H9 (cell line): ENCODE measurements around the gene ZBTB43. TPM values are rescaled to one million over a fixed set of nuclear protein-coding genes. Genes with fewer than 3 reads are reported as not detected.

Experiments
- DNase-seq: peaks from one replicate; pipeline ENCODE4 v3.0.0-alpha.2; 2017
- H2AFZ ChIP-seq: one replicate; pipeline ENCODE4 v1.6.1; 2013; ENCODE audit warnings: mild to moderate bottlenecking, low read length, control low read depth, moderate library complexity
- H2AK5ac ChIP-seq: 2 replicates; pipeline ENCODE4 v1.6.1; 2013; ENCODE audit warnings: low read length, control low read depth, mixed read lengths; ENCODE audit not compliant: insufficient read length
- H2BK120ac ChIP-seq: one replicate; pipeline ENCODE4 v1.6.1; 2013; ENCODE audit warnings: low read depth, mild to moderate bottlenecking, low read length, control low read depth, inconsistent platforms; ENCODE audit not compliant: poor library complexity, severe bottlenecking
- H2BK12ac ChIP-seq: 2 replicates; pipeline ENCODE4 v1.6.1; 2013; ENCODE audit warnings: low read length, control low read depth, mixed read lengths, low read depth; ENCODE audit not compliant: insufficient read length
- H2BK15ac ChIP-seq: 2 replicates; pipeline ENCODE4 v1.6.1; 2013; ENCODE audit warnings: low read depth, low read length, control low read depth
- H2BK20ac ChIP-seq: one replicate; pipeline ENCODE4 v1.6.1; 2013; ENCODE audit warnings: low read depth, mild to moderate bottlenecking, low read length, control low read depth, inconsistent platforms; ENCODE audit not compliant: poor library complexity, severe bottlenecking
- H2BK5ac ChIP-seq: 2 replicates; pipeline ENCODE4 v1.6.1; 2013; ENCODE audit warnings: low read length, control low read depth, mixed read lengths; ENCODE audit not compliant: insufficient read length
- H3K14ac ChIP-seq: 2 replicates; pipeline ENCODE4 v1.6.1; 2013; ENCODE audit warnings: low read length, control low read depth; ENCODE audit not compliant: insufficient read depth
- H3K18ac ChIP-seq: 2 replicates; pipeline ENCODE4 v1.6.1; 2013; ENCODE audit warnings: low read depth, mild to moderate bottlenecking, mixed read lengths, low read length, control low read depth; ENCODE audit not compliant: insufficient read length
- H3K23ac ChIP-seq: 2 replicates; pipeline ENCODE4 v1.6.1; 2013; ENCODE audit warnings: low read length, control low read depth, mixed read lengths, low read depth; ENCODE audit not compliant: insufficient read length
- H3K23me2 ChIP-seq: 2 replicates; pipeline ENCODE4 v1.6.1; 2013; ENCODE audit warnings: low read depth, mild to moderate bottlenecking, mixed read lengths, low read length, control low read depth; ENCODE audit not compliant: insufficient read length, poor library complexity, severe bottlenecking
- H3K27ac ChIP-seq: 2 replicates; pipeline ENCODE4 v1.5.1; 2013; ENCODE audit warnings: low read length, control low read depth, mixed read lengths, low read depth; ENCODE audit not compliant: insufficient read length
- H3K27me3 ChIP-seq: 2 replicates; pipeline ENCODE4 v1.6.1; 2013; ENCODE audit warnings: low read length, control low read depth, inconsistent platforms; ENCODE audit not compliant: insufficient read depth
- H3K4ac ChIP-seq: 2 replicates; pipeline ENCODE4 v1.6.1; 2013; ENCODE audit warnings: low read depth, mild to moderate bottlenecking, control low read depth, inconsistent platforms, low read length, moderate library complexity
- H3K4me1 ChIP-seq: 2 replicates; pipeline ENCODE4 v1.6.1; 2013; ENCODE audit warnings: low read length, control low read depth, inconsistent platforms; ENCODE audit not compliant: insufficient read depth
- H3K4me2 ChIP-seq: 2 replicates; pipeline ENCODE4 v1.6.1; 2013; ENCODE audit warnings: low read length, control low read depth, mixed read lengths; ENCODE audit not compliant: insufficient read length, insufficient read depth
- H3K56ac ChIP-seq: 2 replicates; pipeline ENCODE4 v1.6.1; 2013; ENCODE audit warnings: low read depth, mild to moderate bottlenecking, mixed read lengths, low read length, control low read depth; ENCODE audit not compliant: insufficient read length
- H3K79me1 ChIP-seq: 2 replicates; pipeline ENCODE4 v1.6.1; 2013; ENCODE audit warnings: low read depth, mild to moderate bottlenecking, moderate library complexity, low read length, control low read depth, inconsistent platforms; ENCODE audit not compliant: insufficient read depth, poor library complexity, severe bottlenecking
- H3K79me2 ChIP-seq: 2 replicates; pipeline ENCODE4 v1.6.1; 2013; ENCODE audit warnings: low read length, control low read depth, inconsistent platforms; ENCODE audit not compliant: insufficient read depth
- H3K9ac ChIP-seq: 2 replicates; pipeline ENCODE4 v1.6.1; 2013; ENCODE audit warnings: low read length, control low read depth, mixed read lengths; ENCODE audit not compliant: insufficient read length; ENCODE audit errors: extremely low read depth
- H3K9me3 ChIP-seq: one replicate; pipeline ENCODE4 v1.6.1; 2013; ENCODE audit warnings: low read depth, low read length, inconsistent platforms; ENCODE audit not compliant: control insufficient read depth
- H3T11ph ChIP-seq: one replicate; pipeline ENCODE4 v1.6.1; 2013; ENCODE audit warnings: mild to moderate bottlenecking, low read length, control low read depth, inconsistent platforms
- H4K20me1 ChIP-seq: one replicate; pipeline ENCODE4 v1.6.1; 2013; ENCODE audit not compliant: control insufficient read depth, insufficient read length, insufficient read depth
- H4K5ac ChIP-seq: 2 replicates; pipeline ENCODE4 v1.6.1; 2013; ENCODE audit warnings: low read depth, mild to moderate bottlenecking, mixed read lengths, low read length, control low read depth; ENCODE audit not compliant: insufficient read length
- H4K8ac ChIP-seq: replicated peaks from 2 replicates; pipeline ENCODE4 v1.6.1; 2013; ENCODE audit warnings: low read length, control low read depth, mixed read lengths, low read depth; ENCODE audit not compliant: insufficient read length
- H4K91ac ChIP-seq: 2 replicates; pipeline ENCODE4 v1.6.1; 2013; ENCODE audit warnings: low read depth, mild to moderate bottlenecking, moderate library complexity, mixed read lengths, low read length, control low read depth; ENCODE audit not compliant: insufficient read length
- H3K27ac Mint-ChIP-seq, 3 experiments: 2 replicates in 2 of 3; 3 replicates in 1 of 3; pipeline ENCODE4 v1.8.0; 2020 to 2021; ENCODE audit warnings: mixed read lengths in 3 of 3, mild to moderate bottlenecking in 1 of 3, moderate library complexity in 1 of 3
- H3K27me3 Mint-ChIP-seq: 2 replicates; pipeline ENCODE4 v1.8.0; 2021; ENCODE audit warnings: low read depth, mild to moderate bottlenecking, moderate library complexity, mixed read lengths
- H3K36me3 Mint-ChIP-seq, 3 experiments: 2 replicates in 2 of 3; 3 replicates in 1 of 3; pipeline ENCODE4 v1.8.0; 2020 to 2021; ENCODE audit warnings: low read depth in 3 of 3, mixed read lengths in 3 of 3; ENCODE audit not compliant: insufficient read depth in 1 of 3
- H3K4me1 Mint-ChIP-seq, 2 experiments: 2 replicates each; pipeline ENCODE4 v1.8.0; 2020; ENCODE audit warnings: mixed read lengths in 2 of 2
- H3K4me3 Mint-ChIP-seq, 2 experiments: 2 replicates in 1 of 2; 3 replicates in 1 of 2; pipeline ENCODE4 v1.8.0; 2020 to 2021; ENCODE audit warnings: mild to moderate bottlenecking in 2 of 2, mixed read lengths in 2 of 2, moderate library complexity in 1 of 2
- H3K9me3 Mint-ChIP-seq, 2 experiments: 2 replicates in 1 of 2; 3 replicates in 1 of 2; pipeline ENCODE4 v1.8.0; 2020; ENCODE audit warnings: mild to moderate bottlenecking in 2 of 2, mixed read lengths in 2 of 2, moderate library complexity in 1 of 2
- CTCF ChIP-seq: fragments of 200-600 bp; sonication (generic); conservative IDR thresholded peaks from 3 replicates; pipeline ENCODE4 v1.8.0; 2021; ENCODE audit warnings: antibody characterized with exemption, mild to moderate bottlenecking
- WGBS: extraction: QIAGEN DNeasy Blood & Tissue Kit; methylation state at CpG from one replicate; pipeline ENCODE4 v1.1.7; 2013; ENCODE audit warnings: missing lambda C conversion rate, low lambda C conversion rate, mixed read lengths; ENCODE audit not compliant: insufficient read length; ENCODE audit errors: extremely low coverage; 5-methylcytosine and 5-hydroxymethylcytosine counted together
- total RNA-seq: library from RNA; stranded (reverse); gene quantifications from 2 replicates; pipeline ENCODE4 v1.2.1, GENCODE V29; 2021

ZBTB43 gene
- total RNA-seq, 1 experiment from 2014 or later, result 15.7 TPM

GRCh38 chr9:126756238-126756637, 48.6 kb upstream of the ZBTB43 start:
- Histone ChIP-seq H2BK12ac (no peak overlapping the region), H3K4me2 (no peak overlapping the region), H2AK5ac (no peak overlapping the region), H3K79me1 (no peaks in the 10 kb centered on the region), H3K14ac (no peak overlapping the region), H3K27me3 (no peaks in the 10 kb centered on the region), H2AFZ (no peak overlapping the region), H3K27ac (no peak overlapping the region), H3K9me3 (no peaks in the 10 kb centered on the region), H2BK20ac (no peak overlapping the region), H3K9ac (no peak overlapping the region), H3T11ph (no peak overlapping the region), H4K20me1 (no peaks in the 10 kb centered on the region), H3K79me2 (no peaks in the 10 kb centered on the region), H3K56ac (no peak overlapping the region), H2BK5ac (no peak overlapping the region), H3K23ac (no peak overlapping the region), H2BK120ac (no peak overlapping the region), H4K5ac (no peak overlapping the region), H4K91ac (no peak overlapping the region), H3K23me2 (no peaks in the 10 kb centered on the region), H3K4ac (no peak overlapping the region), H3K4me1 (no peaks in the 10 kb centered on the region), H3K18ac (no peak overlapping the region), H2BK15ac (no peak overlapping the region), H4K8ac (no peak overlapping the region)
- Mint-ChIP-seq H3K4me1 (no peaks in the 10 kb centered on the region; a peak in 2 of 4 replicates), H3K27me3 (peaks cover 35% of the 10 kb centered on the region), H3K27ac (no peak overlapping the region), H3K36me3 (no peaks in the 10 kb centered on the region; a peak in 1 of 7 replicates), H3K4me3 (no peak overlapping the region), H3K9me3 (no peaks in the 10 kb centered on the region)
- DNase-seq, result no peak
- no CpG with 5 or more reads among the region's 5 CpGs for WGBS
- TF ChIP-seq CTCF, result no peak
